ENCODE data around the gene CASP6. TPM values are rescaled to one million over a fixed set of nuclear protein-coding genes. Genes with fewer than 3 reads are reported as not detected.
A peak's percentile ranks its signal among the peaks of the same experiment; 100 is the strongest.

The CASP6 gene
- total and polyA plus RNA-seq, 9 donors: 12.4 to 21.3 (median 16.2) TPM

DNA sequence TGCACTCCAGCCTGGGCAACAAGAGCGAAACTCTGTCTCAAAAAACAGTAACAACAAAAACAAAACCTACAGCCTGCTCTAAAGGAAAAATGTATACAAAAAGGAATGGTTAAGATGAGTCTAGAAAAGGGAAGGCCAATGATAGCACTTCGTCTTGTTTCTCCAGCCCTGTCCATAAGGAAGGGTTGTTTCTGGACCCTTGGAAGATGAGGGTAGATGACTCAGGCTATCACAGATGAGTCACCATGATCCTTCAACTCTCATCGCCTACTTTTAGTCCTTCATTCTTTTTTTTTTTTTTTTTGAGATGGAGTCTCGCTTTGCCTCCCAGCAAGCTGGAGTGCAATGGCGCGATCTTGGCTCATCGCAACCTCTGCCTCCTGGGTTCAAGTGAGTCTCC is 17.8 kb upstream of the CASP6 start:
- Histone ChIP-seq H3K27me3 (ENCODE audit: control insufficient read depth, insufficient read depth, low read length) (no peaks in the 10 kb centered on the region), H3K27ac (ENCODE audit: low read length) (no peak overlapping the region), H3K36me3 (ENCODE audit: control insufficient read depth, insufficient read depth, low read length) (peaks cover 7% of the 10 kb centered on the region), H3K4me3 (ENCODE audit: low read length) (no peak overlapping the region), H3K4me1 (ENCODE audit: control insufficient read depth, insufficient read depth, low read length) (no peaks in the 10 kb centered on the region), H3K9me3 (replicated peaks; ENCODE audit: control insufficient read depth, low read depth, low read length) (no peaks in the 10 kb centered on the region)
- no peak for DNase-seq
- WGBS (ENCODE audit: insufficient coverage): 100% methylated on average over 1 of the region's 7 CpGs

GRCh38 chr4:109719604-109720003 is 16.4 kb upstream of the CASP6 start:
- no peak overlapping the region for H3K27ac ChIP-seq (ENCODE audit: low read length)
- no peaks in the 10 kb centered on the region for H3K9me3 ChIP-seq (replicated peaks; ENCODE audit: control insufficient read depth, low read depth, low read length)
- H3K4me1 ChIP-seq (ENCODE audit: control insufficient read depth, insufficient read depth, low read length): no peaks in the 10 kb centered on the region
- WGBS (ENCODE audit: insufficient coverage): no CpG with 5 or more reads among the region's 4 CpGs
- H3K4me3 ChIP-seq (ENCODE audit: low read length): no peak overlapping the region
- H3K27me3 ChIP-seq (ENCODE audit: control insufficient read depth, insufficient read depth, low read length): no peaks in the 10 kb centered on the region
- no peak for DNase-seq
- H3K36me3 ChIP-seq (ENCODE audit: control insufficient read depth, insufficient read depth, low read length): peaks cover 7% of the 10 kb centered on the region

- no peak overlapping the region for H3K27ac ChIP-seq (ENCODE audit: low read length)
- WGBS (ENCODE audit: insufficient coverage): no CpG with 5 or more reads among the region's 1 CpG
- no peaks in the 10 kb centered on the region for H3K27me3 ChIP-seq (ENCODE audit: control insufficient read depth, insufficient read depth, low read length)
- H3K4me1 ChIP-seq (ENCODE audit: control insufficient read depth, insufficient read depth, low read length): no peaks in the 10 kb centered on the region
- no peak overlapping the region for H3K4me3 ChIP-seq (ENCODE audit: low read length)
- peaks cover 10% of the 10 kb centered on the region for H3K36me3 ChIP-seq (ENCODE audit: control insufficient read depth, insufficient read depth, low read length)
- no peak for DNase-seq
- H3K9me3 ChIP-seq (replicated peaks; ENCODE audit: control insufficient read depth, low read depth, low read length): no peaks in the 10 kb centered on the region
These were observed 15.5 kb upstream of the CASP6 start for GRCh38 chr4:109718759-109719158.

- Histone ChIP-seq H3K9me3 (replicated peaks; ENCODE audit: control insufficient read depth, low read depth, low read length) (no peaks in the 10 kb centered on the region), H3K36me3 (ENCODE audit: control insufficient read depth, insufficient read depth, low read length) (peaks cover 12% of the 10 kb centered on the region), H3K4me3 (ENCODE audit: low read length) (no peak overlapping the region), H3K27ac (ENCODE audit: low read length) (no peak overlapping the region), H3K4me1 (ENCODE audit: control insufficient read depth, insufficient read depth, low read length) (no peaks in the 10 kb centered on the region), H3K27me3 (ENCODE audit: control insufficient read depth, insufficient read depth, low read length) (no peaks in the 10 kb centered on the region)
- no CpG with 5 or more reads among the region's 3 CpGs for WGBS (ENCODE audit: insufficient coverage)
- no peak for DNase-seq
These were observed 10.3 kb upstream of the CASP6 start for GRCh38 chr4:109713500-109713899.

- no peaks in the 10 kb centered on the region for H3K27me3 ChIP-seq (ENCODE audit: control insufficient read depth, insufficient read depth, low read length)
- DNase-seq: no peak
- H3K27ac ChIP-seq (ENCODE audit: low read length): no peak overlapping the region
- no peak overlapping the region for H3K4me3 ChIP-seq (ENCODE audit: low read length)
- no CpG with 5 or more reads among the region's 1 CpG for WGBS (ENCODE audit: insufficient coverage)
- H3K36me3 ChIP-seq (ENCODE audit: control insufficient read depth, insufficient read depth, low read length): peaks cover 5% of the 10 kb centered on the region
- no peaks in the 10 kb centered on the region for H3K4me1 ChIP-seq (ENCODE audit: control insufficient read depth, insufficient read depth, low read length)
- no peaks in the 10 kb centered on the region for H3K9me3 ChIP-seq (replicated peaks; ENCODE audit: control insufficient read depth, low read depth, low read length)
These were observed 5.7 kb upstream of the CASP6 start for GRCh38 chr4:109708990-109709389.

DNA sequence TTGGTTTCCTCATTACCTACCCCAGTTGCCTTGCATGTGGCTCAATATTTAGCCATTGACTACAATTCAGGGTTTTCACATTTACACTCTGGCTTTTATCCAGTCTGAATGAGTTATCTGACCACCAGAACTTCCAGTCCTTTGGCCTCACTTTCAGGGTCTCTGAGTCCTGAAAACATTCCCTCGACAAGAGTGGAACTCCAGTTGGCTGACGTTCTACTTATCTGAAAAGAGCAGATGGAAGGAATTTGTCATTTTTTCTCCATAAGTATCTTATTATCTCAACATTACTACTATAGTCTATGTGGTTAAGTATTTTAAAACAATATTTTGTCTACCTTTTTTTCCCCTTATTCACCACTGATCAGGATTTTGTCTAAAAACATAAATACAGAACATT is 5.2 kb upstream of the CASP6 start:
- Histone ChIP-seq H3K27ac (ENCODE audit: low read length) (no peak overlapping the region), H3K9me3 (replicated peaks; ENCODE audit: control insufficient read depth, low read depth, low read length) (no peaks in the 10 kb centered on the region), H3K27me3 (ENCODE audit: control insufficient read depth, insufficient read depth, low read length) (no peaks in the 10 kb centered on the region), H3K4me1 (ENCODE audit: control insufficient read depth, insufficient read depth, low read length) (no peaks in the 10 kb centered on the region), H3K4me3 (ENCODE audit: low read length) (no peak overlapping the region), H3K36me3 (ENCODE audit: control insufficient read depth, insufficient read depth, low read length) (peaks cover 5% of the 10 kb centered on the region)
- no CpG with 5 or more reads among the region's 2 CpGs for WGBS (ENCODE audit: insufficient coverage)
- DNase-seq: no peak

GRCh38 chr4:109703664-109704361 is 568 bp upstream of the CASP6 start:
- WGBS (ENCODE audit: insufficient coverage): 0% methylated on average over 2 of the region's 11 CpGs
- peak; percentile 46 for DNase-seq
- peak overlapping the region; percentile 88 for H3K4me3 ChIP-seq (ENCODE audit: low read length)
- peaks cover 3% of the 10 kb centered on the region for H3K36me3 ChIP-seq (ENCODE audit: control insufficient read depth, insufficient read depth, low read length)
- no peaks in the 10 kb centered on the region for H3K9me3 ChIP-seq (replicated peaks; ENCODE audit: control insufficient read depth, low read depth, low read length)
- no peaks in the 10 kb centered on the region for H3K27me3 ChIP-seq (ENCODE audit: control insufficient read depth, insufficient read depth, low read length)
- H3K27ac ChIP-seq (ENCODE audit: low read length): peak overlapping the region; percentile 91
- H3K4me1 ChIP-seq (ENCODE audit: control insufficient read depth, insufficient read depth, low read length): peaks cover 12% of the 10 kb centered on the region

GRCh38 chr4:109701566-109702410 is 1.5 kb downstream of the CASP6 start:
- peak overlapping the region; percentile 91 for H3K27ac ChIP-seq (ENCODE audit: low read length)
- H3K27me3 ChIP-seq (ENCODE audit: control insufficient read depth, insufficient read depth, low read length): no peaks in the 10 kb centered on the region
- peaks cover 8% of the 10 kb centered on the region for H3K36me3 ChIP-seq (ENCODE audit: control insufficient read depth, insufficient read depth, low read length)
- WGBS (ENCODE audit: insufficient coverage): 46% methylated on average over 13 of the region's 21 CpGs
- H3K9me3 ChIP-seq (replicated peaks; ENCODE audit: control insufficient read depth, low read depth, low read length): no peaks in the 10 kb centered on the region
- peaks cover 12% of the 10 kb centered on the region for H3K4me1 ChIP-seq (ENCODE audit: control insufficient read depth, insufficient read depth, low read length)
- peak; percentile 4 for DNase-seq
- peak overlapping the region; percentile 88 for H3K4me3 ChIP-seq (ENCODE audit: low read length)

DNA sequence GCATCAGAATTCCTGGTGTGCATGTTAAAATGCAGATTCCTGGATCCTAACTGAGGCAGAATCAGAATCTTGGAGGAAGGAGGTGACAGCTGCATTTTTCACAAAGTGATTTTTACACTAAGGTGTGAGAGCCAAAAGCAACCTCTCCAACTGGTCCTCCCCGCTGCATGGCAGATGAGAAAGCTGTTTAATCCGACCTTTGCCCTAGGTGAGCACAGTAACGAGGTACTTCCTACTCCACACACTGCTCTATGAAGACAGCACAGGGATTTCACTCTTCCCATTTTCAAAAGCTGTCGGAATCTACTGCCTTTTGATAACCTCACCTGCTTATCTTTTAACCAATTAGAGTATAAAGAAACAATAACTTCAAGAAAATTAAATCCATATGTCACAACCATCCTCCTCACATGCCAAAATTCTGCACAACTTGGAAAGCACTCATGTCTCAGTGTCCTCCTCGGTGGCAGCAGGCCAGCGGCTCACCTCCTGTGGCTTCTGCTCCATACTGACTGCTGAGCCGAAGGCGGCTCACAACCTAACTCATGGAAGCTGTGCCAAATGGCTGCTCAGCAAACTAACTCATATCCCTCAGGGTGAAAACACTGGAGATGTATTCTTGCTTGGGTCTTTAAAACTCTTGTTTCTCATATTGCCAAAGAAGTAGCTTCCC is 3.6 kb downstream of the CASP6 start:
- 68% methylated on average over 4 of the region's 8 CpGs for WGBS (ENCODE audit: insufficient coverage)
- Histone ChIP-seq H3K9me3 (replicated peaks; ENCODE audit: control insufficient read depth, low read depth, low read length) (no peaks in the 10 kb centered on the region), H3K36me3 (ENCODE audit: control insufficient read depth, insufficient read depth, low read length) (peaks cover 8% of the 10 kb centered on the region), H3K27ac (ENCODE audit: low read length) (no peak overlapping the region), H3K4me1 (ENCODE audit: control insufficient read depth, insufficient read depth, low read length) (peaks cover 12% of the 10 kb centered on the region), H3K4me3 (ENCODE audit: low read length) (no peak overlapping the region), H3K27me3 (ENCODE audit: control insufficient read depth, insufficient read depth, low read length) (no peaks in the 10 kb centered on the region)
- peak; percentile 4 for DNase-seq

DNA sequence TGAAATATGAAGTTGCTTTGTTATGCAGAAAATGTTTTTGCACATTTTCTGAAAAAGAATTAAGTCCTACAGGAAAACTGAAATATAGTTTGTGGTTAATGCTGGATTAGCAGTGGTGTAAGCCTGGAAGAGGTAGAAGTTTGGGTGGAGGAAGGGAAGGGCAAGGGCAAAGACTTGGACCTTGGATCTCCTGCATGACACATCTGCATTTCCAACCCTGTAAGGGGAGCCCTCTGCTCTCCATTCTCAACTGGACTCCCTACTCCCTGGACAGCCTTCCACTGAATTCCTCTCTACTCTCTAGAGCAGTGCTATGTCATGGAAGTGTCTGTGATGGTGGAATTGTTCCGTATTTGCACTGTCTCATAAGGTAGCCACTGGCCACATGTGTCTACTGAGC is 4.6 kb downstream of the CASP6 start:
- no peaks in the 10 kb centered on the region for H3K9me3 ChIP-seq (replicated peaks; ENCODE audit: control insufficient read depth, low read depth, low read length)
- H3K27ac ChIP-seq (ENCODE audit: low read length): no peak overlapping the region
- no peak overlapping the region for H3K4me3 ChIP-seq (ENCODE audit: low read length)
- no peak for DNase-seq
- WGBS (ENCODE audit: insufficient coverage): no CpG with 5 or more reads among the region's 1 CpG
- H3K4me1 ChIP-seq (ENCODE audit: control insufficient read depth, insufficient read depth, low read length): peaks cover 12% of the 10 kb centered on the region
- no peaks in the 10 kb centered on the region for H3K27me3 ChIP-seq (ENCODE audit: control insufficient read depth, insufficient read depth, low read length)
- peaks cover 13% of the 10 kb centered on the region for H3K36me3 ChIP-seq (ENCODE audit: control insufficient read depth, insufficient read depth, low read length)
